GM12874 (cell line): Measurements from ENCODE around the gene C3orf20.

Experiments used
- CTCF ChIP-seq: IDR thresholded peaks from 2 replicates; pipeline ENCODE4 v1.5.1; 2011; ENCODE audit warnings: low read depth, mild to moderate bottlenecking, control low read depth, low read length, moderate library complexity; ENCODE audit not compliant: insufficient read depth

The C3orf20 gene

GRCh38 chr3:14632442-14632930 is 42.5 kb upstream of the C3orf20 start:
- no peak for TF ChIP-seq CTCF

GRCh38 chr3:14633417-14633816 is 41.5 kb upstream of the C3orf20 start:
- no peak for TF ChIP-seq CTCF

- peak; percentile 84 for TF ChIP-seq CTCF
Observed at GRCh38 chr3:14633819-14634424, 41.0 kb upstream of the C3orf20 start.

GRCh38 chr3:14634763-14635400 is 40.1 kb upstream of the C3orf20 start:
- no peak for TF ChIP-seq CTCF

GRCh38 chr3:14636496-14637087 is 38.3 kb upstream of the C3orf20 start:
- TF ChIP-seq CTCF, result no peak

- no peak for TF ChIP-seq CTCF
Observed at GRCh38 chr3:14640157-14640562, 34.8 kb upstream of the C3orf20 start.

- TF ChIP-seq CTCF, result no peak
Observed at GRCh38 chr3:14640734-14641133, 34.2 kb upstream of the C3orf20 start.
